Measurements from ENCODE around the gene TFAP2E.

- TF ChIP-seq CTCF (IDR thresholded peaks at IDR 0.05): peak in 2 of 7 experiments; percentile 7 to 9
- TF ChIP-seq POLR2A (IDR thresholded peaks at IDR 0.05): no peak
- TF ChIP-seq EP300 (IDR thresholded peaks at IDR 0.05): no peak
- TF ChIP-seq POLR2AphosphoS5 (IDR thresholded peaks at IDR 0.05): no peak
These were observed 28.1 kb upstream of the TFAP2E start for GRCh38 chr1:35544976-35545375.

Data from stomach (tissue), 4 donors.